ENCODE results near the gene GUK1. TPM values are rescaled to one million over a fixed set of nuclear protein-coding genes. Genes with fewer than 3 reads are reported as not detected.

The GUK1 gene
- total RNA-seq, 4 donors from 2014 or later, result 384 to 510 (median 421) TPM

DNA sequence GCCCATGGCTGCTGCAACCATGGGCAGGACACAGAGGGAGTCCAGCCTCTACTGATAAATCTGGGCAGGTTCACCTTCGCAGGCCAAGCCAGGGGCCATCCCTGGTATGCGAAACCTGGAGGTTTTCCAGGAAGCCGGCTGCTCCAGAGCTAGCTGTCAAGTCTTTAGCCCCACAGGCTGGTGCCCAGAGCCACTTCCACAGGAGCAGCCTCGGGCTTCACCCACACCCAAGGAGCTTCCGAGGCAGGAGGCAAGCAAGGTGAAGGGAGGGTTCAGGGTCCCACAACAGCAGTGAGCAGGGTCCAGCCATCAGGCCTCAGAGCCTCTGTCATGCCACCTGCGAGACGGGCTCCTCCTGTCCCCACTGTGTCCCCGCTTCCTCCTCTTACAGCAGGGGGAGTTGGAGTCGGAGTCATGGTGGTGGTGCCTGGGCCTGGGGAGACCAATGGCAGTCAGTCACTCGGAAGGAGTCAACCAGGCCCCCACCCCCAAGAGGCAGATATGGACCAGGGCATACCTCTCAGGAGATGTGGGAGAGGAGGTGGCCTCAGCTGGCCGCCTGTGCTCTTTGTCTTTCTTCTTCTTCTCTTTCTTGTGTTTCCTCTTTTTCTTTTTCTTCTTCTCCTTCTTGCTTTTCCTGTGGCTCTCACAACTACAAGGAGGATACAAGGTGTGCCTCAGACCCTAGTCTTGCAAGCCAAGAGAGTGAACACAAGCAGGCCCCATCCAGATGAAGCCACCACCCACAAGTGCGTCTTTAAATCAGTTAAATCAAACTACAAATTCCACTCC is 39.1 kb upstream of the GUK1 start:
- H3K36me3 ChIP-seq, result peaks cover 42% of the 10 kb centered on the region
- peaks cover 33% of the 10 kb centered on the region for H3K4me1 ChIP-seq
- H3K27me3 ChIP-seq, result no peaks in the 10 kb centered on the region
- H3K27ac ChIP-seq, result no peak overlapping the region
- H3K4me3 ChIP-seq, result no peak overlapping the region
- TF ChIP-seq POLR2A (IDR thresholded peaks at IDR 0.05), result no peak
- TF ChIP-seq, protein P1, sequence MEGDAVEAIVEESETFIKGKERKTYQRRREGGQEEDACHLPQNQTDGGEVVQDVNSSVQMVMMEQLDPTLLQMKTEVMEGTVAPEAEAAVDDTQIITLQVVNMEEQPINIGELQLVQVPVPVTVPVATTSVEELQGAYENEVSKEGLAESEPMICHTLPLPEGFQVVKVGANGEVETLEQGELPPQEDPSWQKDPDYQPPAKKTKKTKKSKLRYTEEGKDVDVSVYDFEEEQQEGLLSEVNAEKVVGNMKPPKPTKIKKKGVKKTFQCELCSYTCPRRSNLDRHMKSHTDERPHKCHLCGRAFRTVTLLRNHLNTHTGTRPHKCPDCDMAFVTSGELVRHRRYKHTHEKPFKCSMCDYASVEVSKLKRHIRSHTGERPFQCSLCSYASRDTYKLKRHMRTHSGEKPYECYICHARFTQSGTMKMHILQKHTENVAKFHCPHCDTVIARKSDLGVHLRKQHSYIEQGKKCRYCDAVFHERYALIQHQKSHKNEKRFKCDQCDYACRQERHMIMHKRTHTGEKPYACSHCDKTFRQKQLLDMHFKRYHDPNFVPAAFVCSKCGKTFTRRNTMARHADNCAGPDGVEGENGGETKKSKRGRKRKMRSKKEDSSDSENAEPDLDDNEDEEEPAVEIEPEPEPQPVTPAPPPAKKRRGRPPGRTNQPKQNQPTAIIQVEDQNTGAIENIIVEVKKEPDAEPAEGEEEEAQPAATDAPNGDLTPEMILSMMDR (IDR thresholded peaks at IDR 0.05), result no peak
- no peak for TF ChIP-seq EP300 (IDR thresholded peaks at IDR 0.05)
- no peak for TF ChIP-seq POLR2AphosphoS5 (IDR thresholded peaks at IDR 0.05)
- no peaks in the 10 kb centered on the region for H3K9me3 ChIP-seq
- DNase-seq (ENCODE audit: low spot score in 2 of 2), result peak in 1 of 2 donors; percentile 64
- 76% methylated on average over 9 of the region's 12 CpGs for WGBS

DNA sequence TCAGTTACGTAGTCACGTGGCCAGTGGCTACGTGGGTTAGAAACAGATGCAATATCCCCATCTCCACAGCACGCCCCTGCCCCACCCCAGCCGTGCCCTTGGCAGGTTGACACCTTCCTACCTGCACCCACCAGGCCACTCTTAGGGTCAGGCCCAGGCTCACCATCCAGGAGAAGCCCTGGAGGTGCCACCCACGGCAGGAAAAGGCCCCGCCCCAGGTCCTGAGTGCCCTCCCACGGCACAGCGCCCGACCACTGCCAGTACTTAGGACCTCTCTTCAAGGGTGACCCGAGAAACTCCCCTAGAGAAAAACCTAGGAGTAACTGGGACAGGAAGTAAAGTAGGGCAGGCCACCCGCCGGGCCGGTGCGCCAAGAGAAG is 38.5 kb upstream of the GUK1 start:
- WGBS, result 0% methylated on average over 2 of the region's 15 CpGs
- peak overlapping the region; percentile 96 for H3K27ac ChIP-seq
- DNase-seq (ENCODE audit: low spot score in 2 of 2), result peak in 1 of 2 donors; percentile 74
- H3K36me3 ChIP-seq, result peaks cover 48% of the 10 kb centered on the region
- H3K27me3 ChIP-seq, result no peaks in the 10 kb centered on the region
- peaks cover 33% of the 10 kb centered on the region for H3K4me1 ChIP-seq
- TF ChIP-seq POLR2A (IDR thresholded peaks at IDR 0.05) (no peak), POLR2AphosphoS5 (IDR thresholded peaks at IDR 0.05) (no peak), EP300 (IDR thresholded peaks at IDR 0.05) (no peak)
- TF ChIP-seq, protein P1 (IDR thresholded peaks at IDR 0.05), result no peak
- H3K4me3 ChIP-seq, result peak overlapping the region; percentile 96
- H3K9me3 ChIP-seq, result no peaks in the 10 kb centered on the region

DNA sequence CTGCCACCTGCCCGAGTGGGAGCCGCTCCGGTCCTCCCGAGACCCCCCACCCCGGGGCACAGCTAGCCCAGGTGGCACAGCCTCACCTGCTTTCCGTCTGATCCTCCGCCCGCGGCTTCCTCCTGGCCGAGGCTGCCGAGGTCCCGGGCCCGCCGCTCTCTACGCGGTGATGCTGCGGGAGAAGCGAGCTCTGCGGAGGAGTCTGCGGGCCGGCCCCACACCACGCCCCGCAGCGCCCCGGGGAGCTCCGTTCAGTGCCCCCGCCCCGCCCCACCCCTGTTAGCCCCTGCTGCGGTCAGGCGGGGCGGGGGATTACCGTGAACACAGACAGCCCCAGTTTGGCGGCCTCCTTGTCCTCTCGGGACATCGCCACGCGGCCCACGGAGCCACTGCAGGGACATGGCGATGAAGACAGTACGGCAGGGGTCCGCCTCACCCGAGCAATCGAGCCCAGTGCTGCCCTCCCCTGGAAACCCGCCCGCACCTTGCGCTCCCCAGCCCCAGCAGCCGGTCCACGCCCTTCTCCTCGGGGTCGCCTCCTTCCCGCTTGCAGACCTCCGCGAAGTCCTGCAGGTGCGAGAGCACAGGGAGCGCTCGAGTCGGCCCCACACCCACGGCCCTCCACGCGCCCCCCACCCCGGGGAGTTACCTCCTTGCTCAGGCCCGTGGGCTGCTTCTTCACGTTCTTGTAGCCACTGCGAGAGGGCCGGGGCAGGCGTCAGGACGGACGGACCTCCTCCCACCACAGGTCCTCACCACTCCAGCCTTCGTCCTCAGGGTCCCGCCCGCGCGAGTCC is 37.9 kb upstream of the GUK1 start:
- no peak for DNase-seq (ENCODE audit: low spot score in 2 of 2)
- Histone ChIP-seq H3K36me3 (peaks cover 48% of the 10 kb centered on the region), H3K4me1 (peaks cover 33% of the 10 kb centered on the region), H3K27ac (peak overlapping the region; percentile 96), H3K9me3 (no peaks in the 10 kb centered on the region), H3K4me3 (peak overlapping the region; percentile 96), H3K27me3 (no peaks in the 10 kb centered on the region)
- TF ChIP-seq POLR2A (IDR thresholded peaks at IDR 0.05) (no peak), EP300 (IDR thresholded peaks at IDR 0.05) (no peak), POLR2AphosphoS5 (IDR thresholded peaks at IDR 0.05) (no peak)
- TF ChIP-seq, protein P1 (IDR thresholded peaks at IDR 0.05), result no peak
- no CpG with 5 or more reads among the region's 73 CpGs for WGBS

DNA sequence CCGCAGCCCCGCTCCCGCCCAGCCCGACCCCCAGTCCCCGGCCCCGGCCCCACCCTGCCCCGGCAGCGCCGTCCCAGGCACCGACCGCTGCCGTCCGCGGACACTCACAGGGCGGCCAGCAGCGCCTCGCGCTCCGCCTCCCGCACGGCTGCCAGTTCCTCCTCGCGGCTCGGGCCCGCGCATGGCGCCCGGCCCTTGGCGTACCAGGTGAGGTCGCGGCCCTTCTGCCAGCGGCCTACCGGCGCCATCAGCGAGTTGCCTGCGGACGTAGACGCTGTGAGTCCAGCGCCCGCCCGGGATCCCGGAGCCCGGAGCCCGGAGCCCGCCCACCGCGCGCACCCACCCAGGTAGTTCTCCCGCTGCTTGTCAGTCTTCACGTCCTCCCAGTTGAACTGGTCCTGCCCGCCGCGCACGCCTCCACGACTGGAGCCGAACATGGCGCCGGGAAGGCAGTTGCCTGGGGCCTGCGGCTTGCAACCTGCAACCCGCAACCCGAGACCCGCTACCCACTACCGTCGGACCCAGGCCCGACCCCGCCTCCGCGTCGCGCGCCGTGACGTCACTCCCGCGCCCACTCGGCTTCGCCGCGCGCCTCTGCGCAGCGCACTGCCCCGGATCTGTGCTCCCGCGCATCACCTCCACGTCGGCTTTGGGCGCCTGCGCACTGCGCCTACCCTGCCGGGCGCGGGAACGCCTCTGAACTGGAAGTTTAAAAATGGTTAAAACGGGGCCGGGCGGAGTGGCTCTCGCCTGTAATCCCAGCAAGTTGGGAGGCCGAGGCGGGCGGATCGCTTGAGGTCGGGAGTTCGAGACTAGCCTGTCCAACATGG is 37.1 kb upstream of the GUK1 start, which contains the start of gene C1orf35:
C1orf35 (minus strand) TSS at position 535 of the 830 bp plus-strand sequence; CDS start at position 437, 98 bp downstream.
- Histone ChIP-seq H3K27me3 (no peaks in the 10 kb centered on the region), H3K27ac (peak within 1 kb of the TSS; percentile 96), H3K36me3 (peaks cover 46% of the 10 kb centered on the region), H3K4me3 (peak within 1 kb of the TSS; percentile 96), H3K4me1 (peaks cover 39% of the 10 kb centered on the region), H3K9me3 (no peaks in the 10 kb centered on the region)
- TF ChIP-seq EP300 (IDR thresholded peaks at IDR 0.05), result no peak
- TF ChIP-seq POLR2AphosphoS5 (IDR thresholded peaks at IDR 0.05), result peak; percentile 71 to 89 (median 72)
- peak; percentile 96 for DNase-seq (ENCODE audit: low spot score in 2 of 2)
- 2% methylated on average over 21 of the region's 104 CpGs for WGBS

DNA sequence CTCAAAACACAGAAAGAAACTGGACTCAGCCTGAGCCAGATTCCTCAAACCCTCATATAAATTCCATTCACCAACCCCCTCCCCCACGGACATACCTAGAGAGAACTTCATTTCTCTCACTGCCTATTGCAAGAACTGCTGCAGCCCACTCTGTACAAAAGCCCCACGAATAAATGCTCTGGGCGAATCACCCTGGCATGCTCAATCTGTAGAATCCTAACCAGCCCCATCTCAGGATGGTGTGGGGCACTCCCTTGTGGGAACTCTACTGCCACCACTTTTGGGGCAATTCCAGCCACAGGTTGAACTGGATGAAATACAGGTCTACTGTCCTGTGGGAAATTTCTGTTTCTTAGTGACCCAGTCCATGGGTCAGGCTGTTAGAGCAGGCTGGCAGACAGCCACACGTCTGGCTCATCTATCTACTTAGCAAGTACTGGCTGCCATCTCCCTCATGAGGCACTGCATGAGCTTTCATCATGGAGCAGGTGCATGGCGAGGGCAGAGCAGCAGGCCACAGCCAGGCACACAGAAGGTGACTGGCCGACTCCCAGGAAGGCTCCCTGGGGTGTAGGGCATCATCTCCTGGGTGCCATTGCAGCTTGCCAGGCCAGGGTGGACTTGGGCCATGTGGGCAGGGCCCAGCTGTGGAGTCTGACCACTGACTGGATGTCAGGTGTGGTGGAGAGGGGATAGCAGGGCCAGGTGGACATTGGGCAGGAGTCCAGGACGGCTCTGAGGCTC is 35.4 kb upstream of the GUK1 start:
- WGBS, result 52% methylated on average over 6 of the region's 7 CpGs
- TF ChIP-seq EP300 (IDR thresholded peaks at IDR 0.05) (no peak), POLR2AphosphoS5 (IDR thresholded peaks at IDR 0.05) (no peak), POLR2A (IDR thresholded peaks at IDR 0.05) (no peak)
- TF ChIP-seq, protein P1 (IDR thresholded peaks at IDR 0.05), result no peak
- H3K36me3 ChIP-seq, result peaks cover 29% of the 10 kb centered on the region
- no peak for DNase-seq (ENCODE audit: low spot score in 2 of 2)
- no peak overlapping the region for H3K27ac ChIP-seq
- no peaks in the 10 kb centered on the region for H3K27me3 ChIP-seq
- no peaks in the 10 kb centered on the region for H3K9me3 ChIP-seq
- no peak overlapping the region for H3K4me3 ChIP-seq
- peaks cover 44% of the 10 kb centered on the region for H3K4me1 ChIP-seq

All from suprapubic skin (tissue), 4 donors.